H4 (cell line): ENCODE results near the gene CDHR1. TPM values are rescaled to one million over a fixed set of nuclear protein-coding genes. Genes with fewer than 3 reads are reported as not detected.

ENCODE experiments used
- DNase-seq: peaks from one replicate; pipeline ENCODE4 v3.0.0-alpha.2; 2015; ENCODE audit warnings: low spot score
- total RNA-seq: library from RNA; depleted of rRNA; stranded (reverse); fragments of >200 nt; shearing (Covaris generic); gene quantifications from 2 replicates; pipeline ENCODE4 v1.2.3, GENCODE V29; 2014; rRNA removed

Gene CDHR1
- total RNA-seq, 1 experiment from 2014 or later = 0.29 TPM

- no peak for DNase-seq
Observed at GRCh38 chr10:84262190-84262956, 68.0 kb downstream of the CDHR1 start.

GRCh38 chr10:84263716-84264115 is 69.4 kb downstream of the CDHR1 start:
- no peak for DNase-seq

GRCh38 chr10:84264611-84265141 is 70.3 kb downstream of the CDHR1 start:
- DNase-seq = peak; percentile 51

- no peak for DNase-seq
Observed at GRCh38 chr10:84265418-84265817, 71.1 kb downstream of the CDHR1 start.

- peak; percentile 37 for DNase-seq
Observed at GRCh38 chr10:84267503-84268126, 73.3 kb downstream of the CDHR1 start.

GRCh38 chr10:84269162-84269561 is 74.8 kb downstream of the CDHR1 start:
- DNase-seq = no peak

Other genes starting within 250 kb of the CDHR1 start
- gene GHITM, start 55.0 kb upstream of the CDHR1 start, total RNA-seq = 260 TPM in 2 replicates
- gene GPR15LG, start 20.7 kb upstream of the CDHR1 start, total RNA-seq = not detected in 2 replicates
- not detected in 2 replicates for gene LRIT2, start 31.0 kb downstream of the CDHR1 start, total RNA-seq
- gene LRIT1, start 47.0 kb downstream of the CDHR1 start, total RNA-seq = not detected in 2 replicates
- gene RGR, start 50.5 kb downstream of the CDHR1 start, total RNA-seq = not detected in 2 replicates
- 8.2 and 16.1 TPM in 2 replicates for gene CCSER2, start 134.1 kb downstream of the CDHR1 start, total RNA-seq